K562 (cell line): ENCODE measurements around the gene GLT1D1. TPM values are rescaled to one million over a fixed set of nuclear protein-coding genes. Genes with fewer than 3 reads are reported as not detected.

ENCODE experiments used
- CCAR2 ChIP-seq: fragments of 200-400 bp; formaldehyde crosslinking; IDR thresholded peaks from 2 replicates; pipeline ENCODE4 v1.6.1; 2017; ENCODE audit warnings: mild to moderate bottlenecking, low read depth, low read length
- ETS2 ChIP-seq: IDR thresholded peaks from 2 replicates; pipeline ENCODE4 v1.6.1; 2016; ENCODE audit warnings: borderline replicate concordance, missing genetic modification characterization, mild to moderate bottlenecking, moderate library complexity, missing compliant biosample characterization; ENCODE audit not compliant: poor library complexity, severe bottlenecking
- MAFK ChIP-seq: IDR thresholded peaks from 2 replicates; pipeline ENCODE4 v1.6.1; 2011; ENCODE audit warnings: low read length, improper control_type of control experiment
- NFIC ChIP-seq: fragments of 450-650 bp; IDR thresholded peaks from 2 replicates; pipeline ENCODE4 v1.6.1; 2017; ENCODE audit warnings: mild to moderate bottlenecking, inconsistent platforms
- NRF1 ChIP-seq, 2 experiments: fragments of 450-650 bp; IDR thresholded peaks in 1 of 2; conservative IDR thresholded peaks in 1 of 2; 2 replicates each; pipeline ENCODE4 v1.6.1; 2014; ENCODE audit warnings: mild to moderate bottlenecking in 2 of 2
- RAD21 ChIP-seq, 2 experiments: fragments of 250-450 bp in 1 of 2; fragments of 450-650 bp in 1 of 2; sonication (Bioruptor Pico) in 1 of 2; formaldehyde crosslinking in 1 of 2; IDR thresholded peaks in 1 of 2; conservative IDR thresholded peaks in 1 of 2; 2 replicates each; pipeline versions ENCODE4 v1.4.0 to v1.8.0; 2020 to 2022; ENCODE audit warnings: mild to moderate bottlenecking in 2 of 2, moderate library complexity in 1 of 2
- ZNF146 ChIP-seq: IDR thresholded peaks from one replicate; pipeline ENCODE4 v1.6.1; 2018; ENCODE audit warnings: missing compliant biosample characterization; ENCODE audit not compliant: unreplicated experiment
- polyA plus RNA-seq, 8 experiments: library from polyadenylated mRNA; depleted of rRNA in 4 of 8; stranded (reverse) in 5 of 8; unstranded in 3 of 8; fragments of >200 nt; fragmentation: Nextera tagmentation in 2 of 8; fragmentation: Illumina TruSeq in 1 of 8; extraction: Ambion mirVana in 2 of 8; extraction: Trizol in 1 of 8; gene quantifications; 2 replicates each; pipeline versions ENCODE4 v1.2.1 to v1.2.3, GENCODE V29; 2011 to 2014; ENCODE audit warnings: inconsistent platforms in 1 of 8, missing spikeins in 1 of 8
- total RNA-seq, 7 experiments: library from RNA; depleted of rRNA in 6 of 7; stranded (reverse); fragments of >200 nt in 6 of 7; fragmentation: Illumina TruSeq in 2 of 7; extraction: Trizol in 2 of 7; gene quantifications; 2 replicates each; pipeline versions ENCODE4 v1.2.1 to v1.2.3, GENCODE V29; 2011 to 2021; ENCODE audit warnings: low replicate concordance in 1 of 7
- TF ChIP-seq, protein P1 (sequence below), 3 experiments: IDR thresholded peaks in 2 of 3; conservative IDR thresholded peaks in 1 of 3; 2 replicates each; pipeline ENCODE4 v1.5.1; 2011 to 2012; ENCODE audit warnings: low read length in 3 of 3, mild to moderate bottlenecking in 3 of 3, control low read depth in 2 of 3, improper control_type of control experiment in 1 of 3, inconsistent platforms in 1 of 3, low read depth in 1 of 3, mixed read lengths in 1 of 3, moderate library complexity in 1 of 3; ENCODE audit not compliant: insufficient read depth in 2 of 3
- TF ChIP-seq, protein P2 (sequence below), 2 experiments: fragments of 450-650 bp; formaldehyde crosslinking in 1 of 2; IDR thresholded peaks; 2 replicates each; pipeline versions ENCODE4 v1.4.0 to v1.6.1; 2014 to 2020; ENCODE audit warnings: mild to moderate bottlenecking in 2 of 2, borderline replicate concordance in 1 of 2, low read depth in 1 of 2
- TF ChIP-seq, protein P3 (sequence below): fragments of 250-450 bp; sonication (Bioruptor Pico); IDR thresholded peaks from 2 replicates; pipeline ENCODE4 v1.8.0; 2022; ENCODE audit warnings: inconsistent platforms, mild to moderate bottlenecking, moderate library complexity, borderline replicate concordance

Gene GLT1D1
- total and polyA plus RNA-seq, 9 of the 15 experiments (the other 6 are each of a cell fraction or from before 2014, with no cell fraction given) = 0.04 TPM; not detected in 8

DNA sequence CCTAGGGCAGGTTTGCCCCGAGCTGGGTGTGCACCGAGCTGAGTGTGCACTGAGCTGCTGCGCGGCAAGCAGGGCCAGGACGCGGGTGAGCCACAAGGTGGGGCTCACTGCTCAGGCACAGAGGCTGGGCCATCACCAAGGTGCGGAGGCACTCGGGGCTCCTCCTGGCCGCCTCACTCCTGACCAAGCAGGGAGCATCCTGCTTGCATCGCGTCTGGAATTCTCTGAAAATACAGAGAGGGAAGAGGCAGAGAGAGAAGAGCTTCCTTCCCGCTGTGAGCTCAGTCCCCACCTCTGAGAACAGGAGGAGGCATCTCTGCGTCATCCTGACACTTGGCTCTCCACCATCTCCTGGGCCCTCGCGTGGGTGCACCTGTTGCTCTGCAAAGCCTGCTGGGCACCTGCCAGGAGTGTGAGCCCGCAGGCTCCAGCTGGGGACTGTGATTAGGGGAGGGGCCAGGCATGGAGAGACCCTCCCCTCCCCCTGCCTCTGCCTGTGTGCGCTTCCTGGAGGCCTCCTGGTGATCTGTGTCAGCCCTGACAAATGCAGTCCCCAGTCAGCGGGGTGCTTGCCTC lies 116.3 kb downstream of the GLT1D1 start (continued):
- TF ChIP-seq NRF1 (conservative IDR thresholded peaks at IDR 0.05 in 1 of 2, IDR thresholded peaks at IDR 0.05 in 1 of 2) (no peak), CCAR2 (no peak), NFIC (no peak), ZNF146 (CRISPR knock-in tag) (no peak), RAD21 (CRISPR knock-in tag; conservative IDR thresholded peaks at IDR 0.05 in 1 of 2, IDR thresholded peaks at IDR 0.05 in 1 of 2) (peak; percentile 25 to 59; a peak in 2 of 4 replicates), ETS2 (tag) (no peak), MAFK (no peak)
- TF ChIP-seq, protein P1, sequence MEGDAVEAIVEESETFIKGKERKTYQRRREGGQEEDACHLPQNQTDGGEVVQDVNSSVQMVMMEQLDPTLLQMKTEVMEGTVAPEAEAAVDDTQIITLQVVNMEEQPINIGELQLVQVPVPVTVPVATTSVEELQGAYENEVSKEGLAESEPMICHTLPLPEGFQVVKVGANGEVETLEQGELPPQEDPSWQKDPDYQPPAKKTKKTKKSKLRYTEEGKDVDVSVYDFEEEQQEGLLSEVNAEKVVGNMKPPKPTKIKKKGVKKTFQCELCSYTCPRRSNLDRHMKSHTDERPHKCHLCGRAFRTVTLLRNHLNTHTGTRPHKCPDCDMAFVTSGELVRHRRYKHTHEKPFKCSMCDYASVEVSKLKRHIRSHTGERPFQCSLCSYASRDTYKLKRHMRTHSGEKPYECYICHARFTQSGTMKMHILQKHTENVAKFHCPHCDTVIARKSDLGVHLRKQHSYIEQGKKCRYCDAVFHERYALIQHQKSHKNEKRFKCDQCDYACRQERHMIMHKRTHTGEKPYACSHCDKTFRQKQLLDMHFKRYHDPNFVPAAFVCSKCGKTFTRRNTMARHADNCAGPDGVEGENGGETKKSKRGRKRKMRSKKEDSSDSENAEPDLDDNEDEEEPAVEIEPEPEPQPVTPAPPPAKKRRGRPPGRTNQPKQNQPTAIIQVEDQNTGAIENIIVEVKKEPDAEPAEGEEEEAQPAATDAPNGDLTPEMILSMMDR (IDR thresholded peaks at IDR 0.05 in 2 of 3, conservative IDR thresholded peaks at IDR 0.05 in 1 of 3; ENCODE audit: insufficient read depth in 2 of 3, low read depth in 1 of 3, low read length in 3 of 3) = peak; percentile 55 to 60 (median 59)
- TF ChIP-seq, protein P2, sequence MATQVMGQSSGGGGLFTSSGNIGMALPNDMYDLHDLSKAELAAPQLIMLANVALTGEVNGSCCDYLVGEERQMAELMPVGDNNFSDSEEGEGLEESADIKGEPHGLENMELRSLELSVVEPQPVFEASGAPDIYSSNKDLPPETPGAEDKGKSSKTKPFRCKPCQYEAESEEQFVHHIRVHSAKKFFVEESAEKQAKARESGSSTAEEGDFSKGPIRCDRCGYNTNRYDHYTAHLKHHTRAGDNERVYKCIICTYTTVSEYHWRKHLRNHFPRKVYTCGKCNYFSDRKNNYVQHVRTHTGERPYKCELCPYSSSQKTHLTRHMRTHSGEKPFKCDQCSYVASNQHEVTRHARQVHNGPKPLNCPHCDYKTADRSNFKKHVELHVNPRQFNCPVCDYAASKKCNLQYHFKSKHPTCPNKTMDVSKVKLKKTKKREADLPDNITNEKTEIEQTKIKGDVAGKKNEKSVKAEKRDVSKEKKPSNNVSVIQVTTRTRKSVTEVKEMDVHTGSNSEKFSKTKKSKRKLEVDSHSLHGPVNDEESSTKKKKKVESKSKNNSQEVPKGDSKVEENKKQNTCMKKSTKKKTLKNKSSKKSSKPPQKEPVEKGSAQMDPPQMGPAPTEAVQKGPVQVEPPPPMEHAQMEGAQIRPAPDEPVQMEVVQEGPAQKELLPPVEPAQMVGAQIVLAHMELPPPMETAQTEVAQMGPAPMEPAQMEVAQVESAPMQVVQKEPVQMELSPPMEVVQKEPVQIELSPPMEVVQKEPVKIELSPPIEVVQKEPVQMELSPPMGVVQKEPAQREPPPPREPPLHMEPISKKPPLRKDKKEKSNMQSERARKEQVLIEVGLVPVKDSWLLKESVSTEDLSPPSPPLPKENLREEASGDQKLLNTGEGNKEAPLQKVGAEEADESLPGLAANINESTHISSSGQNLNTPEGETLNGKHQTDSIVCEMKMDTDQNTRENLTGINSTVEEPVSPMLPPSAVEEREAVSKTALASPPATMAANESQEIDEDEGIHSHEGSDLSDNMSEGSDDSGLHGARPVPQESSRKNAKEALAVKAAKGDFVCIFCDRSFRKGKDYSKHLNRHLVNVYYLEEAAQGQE (IDR thresholded peaks at IDR 0.05; ENCODE audit: borderline replicate concordance) = peak; percentile 23; the same call in 1 of the 2 replicates
- TF ChIP-seq, protein P2 (CRISPR knock-in tag; IDR thresholded peaks at IDR 0.05; ENCODE audit: low read depth) = no peak
- TF ChIP-seq, protein P3, sequence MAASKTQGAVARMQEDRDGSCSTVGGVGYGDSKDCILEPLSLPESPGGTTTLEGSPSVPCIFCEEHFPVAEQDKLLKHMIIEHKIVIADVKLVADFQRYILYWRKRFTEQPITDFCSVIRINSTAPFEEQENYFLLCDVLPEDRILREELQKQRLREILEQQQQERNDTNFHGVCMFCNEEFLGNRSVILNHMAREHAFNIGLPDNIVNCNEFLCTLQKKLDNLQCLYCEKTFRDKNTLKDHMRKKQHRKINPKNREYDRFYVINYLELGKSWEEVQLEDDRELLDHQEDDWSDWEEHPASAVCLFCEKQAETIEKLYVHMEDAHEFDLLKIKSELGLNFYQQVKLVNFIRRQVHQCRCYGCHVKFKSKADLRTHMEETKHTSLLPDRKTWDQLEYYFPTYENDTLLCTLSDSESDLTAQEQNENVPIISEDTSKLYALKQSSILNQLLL = no peak
